GM12891 (cell line): Measurements from ENCODE around the gene C19orf47.
"Not testable (repeated sequence)": the region's sequence is repeated elsewhere in the genome, so short reads cannot be mapped to it uniquely, and the experiment has no call there.

Experiments used
- DNase-seq: peaks from one replicate; pipeline ENCODE4 v3.0.0; 2011; ENCODE audit warnings: low spot score; ENCODE audit not compliant: insufficient read length
- FAIRE-seq: peaks from 2 replicates; lab custom pipeline; 2011; peaks lifted over from hg19 to GRCh38; lab: Jason Lieb, UNC
- PAX5 ChIP-seq: IDR thresholded peaks from 2 replicates; pipeline ENCODE4 v1.6.1; 2011; ENCODE audit warnings: low read length, moderate library complexity, mild to moderate bottlenecking; ENCODE audit not compliant: insufficient read depth, severe bottlenecking
- POLR2A ChIP-seq: IDR thresholded peaks from 2 replicates; pipeline ENCODE4 v1.6.1; 2011; ENCODE audit warnings: low read depth, low read length, control low read depth
- POLR2AphosphoS5 ChIP-seq: IDR thresholded peaks from 2 replicates; pipeline ENCODE4 v1.6.1; 2011; ENCODE audit warnings: low read depth, low read length, control low read depth
- POU2F2 ChIP-seq: IDR thresholded peaks from 2 replicates; pipeline ENCODE4 v1.6.1; 2011; ENCODE audit warnings: low read depth, mild to moderate bottlenecking, control low read depth, low read length, moderate library complexity
- SPI1 ChIP-seq: IDR thresholded peaks from 2 replicates; pipeline ENCODE4 v1.6.1; 2011; ENCODE audit warnings: low read depth, low read length, control low read depth
- TAF1 ChIP-seq: IDR thresholded peaks from 2 replicates; pipeline ENCODE4 v1.6.1; 2011; ENCODE audit warnings: low read depth, low read length, control low read depth

The C19orf47 gene

GRCh38 chr19:40376286-40376862, 28.2 kb upstream of the C19orf47 start:
- TF ChIP-seq POLR2A (no peak), PAX5 (no peak), SPI1 (no peak), POLR2AphosphoS5 (no peak), POU2F2 (no peak), TAF1 (no peak)
- FAIRE-seq = no peak

GRCh38 chr19:40374084-40374483, 25.9 kb upstream of the C19orf47 start:
- DNase-seq (no peak), FAIRE-seq (no peak)
- TF ChIP-seq POLR2A (no peak), PAX5 (no peak), POLR2AphosphoS5 (no peak), TAF1 (no peak), SPI1 (no peak), POU2F2 (no peak)

More at GRCh38 chr19:40376286-40376862, 28.2 kb upstream of the C19orf47 start:
- DNase-seq = no peak

GRCh38 chr19:40371802-40372122, 23.6 kb upstream of the C19orf47 start:
- TF ChIP-seq SPI1 = no peak
- no peak for TF ChIP-seq POLR2AphosphoS5
- TF ChIP-seq POU2F2 = no peak
- TF ChIP-seq TAF1 = no peak
- TF ChIP-seq POLR2A = no peak
- TF ChIP-seq PAX5 = no peak
- DNase-seq = no peak
- FAIRE-seq = no peak

GRCh38 chr19:40370997-40371801, 23.0 kb upstream of the C19orf47 start:
- FAIRE-seq (no peak), DNase-seq (no peak)
- TF ChIP-seq POU2F2 (no peak), POLR2AphosphoS5 (no peak)

- not testable (repeated sequence) for DNase-seq, FAIRE-seq
These were observed 22.1 kb upstream of the C19orf47 start for GRCh38 chr19:40370253-40370652.

- no peak for TF ChIP-seq PAX5
- TF ChIP-seq POLR2A = no peak
- TF ChIP-seq POU2F2 = no peak
- TF ChIP-seq TAF1 = no peak
- TF ChIP-seq SPI1 = no peak
- no peak for TF ChIP-seq POLR2AphosphoS5
- DNase-seq = no peak
- FAIRE-seq = no peak
These were observed 21.6 kb upstream of the C19orf47 start for GRCh38 chr19:40369797-40370196.

- FAIRE-seq = no peak
- no peak for DNase-seq
- TF ChIP-seq SPI1 (no peak), TAF1 (no peak), POLR2A (no peak)
These were observed 19.6 kb upstream of the C19orf47 start for GRCh38 chr19:40367577-40368434.

GRCh38 chr19:40366697-40367561, 18.7 kb upstream of the C19orf47 start:
- no peak for TF ChIP-seq PAX5
- TF ChIP-seq POU2F2 = no peak
- TF ChIP-seq TAF1 = no peak
- no peak for TF ChIP-seq SPI1
- no peak for TF ChIP-seq POLR2A
- TF ChIP-seq POLR2AphosphoS5 = no peak
- FAIRE-seq = no peak

GRCh38 chr19:40365613-40366401, 17.6 kb upstream of the C19orf47 start:
- FAIRE-seq = peak; percentile 90

More at GRCh38 chr19:40366697-40367561, 18.7 kb upstream of the C19orf47 start:
- no peak for DNase-seq

More at GRCh38 chr19:40365613-40366401, 17.6 kb upstream of the C19orf47 start:
- peak; percentile 98 for DNase-seq
- TF ChIP-seq POLR2AphosphoS5 = 0 out of 2 replicates have a peak, but pooled peaks have one; percentile 29
- TF ChIP-seq POLR2A = peak; percentile 44; the same call in 1 of the 2 replicates
- no peak for TF ChIP-seq PAX5
- TF ChIP-seq TAF1 = peak; percentile 49; the same call in 1 of the 2 replicates
